ENCODE results near the gene FRMD5.

GRCh38 chr15:43877371-43877770, 317.7 kb downstream of the FRMD5 start:
- TF ChIP-seq POLR2AphosphoS5 (IDR thresholded peaks at IDR 0.05) (no peak), EZH2 (IDR thresholded peaks at IDR 0.05; ENCODE audit: borderline replicate concordance, insufficient read depth, low read length, poor library complexity, severe bottlenecking) (no peak)

Measured in neural cell (in vitro differentiated cells).